A673 (cell line): Measurements from ENCODE around the gene TUBB3. TPM values are rescaled to one million over a fixed set of nuclear protein-coding genes. Genes with fewer than 3 reads are reported as not detected.

Experiments
- BruUV-seq: library from RNA; stranded (reverse); fragments of 400-500 nt; replicated peaks from 2 replicates; lab custom pipeline; 2021; lab: Mats Ljungman, UMichigan
- CTCF ChIA-PET: fragments of 300-600 bp; sonication (Branson Sonifier 250); formaldehyde crosslinking; loops from one replicate; lab custom pipeline; 2022; ENCODE audit warnings: antibody characterized with exemption; lab: Charles Lee
- POLR2A ChIA-PET: fragments of 300-600 bp; sonication (Branson Sonifier 250); formaldehyde crosslinking; loops from one replicate; lab custom pipeline; 2022; ENCODE audit warnings: antibody characterized with exemption; ENCODE audit not compliant: low non-redundant PET; lab: Charles Lee
- DNase-seq: peaks from one replicate; pipeline ENCODE4 v3.0.0-alpha.2; 2015; ENCODE audit warnings: low spot score
- H3K27ac ChIP-seq: fragments of 200-600 bp; sonication (generic); 2 replicates; pipeline ENCODE4 v1.5.1; 2016; ENCODE audit warnings: mixed run types, low read depth, mild to moderate bottlenecking, mixed read lengths, antibody characterized with exemption, low read length; ENCODE audit not compliant: poor library complexity, severe bottlenecking
- H3K27me3 ChIP-seq: fragments of 200-600 bp; sonication (generic); replicated peaks from 2 replicates; pipeline ENCODE4 v1.6.1; 2017; ENCODE audit warnings: mixed run types, low read depth, mild to moderate bottlenecking, mixed read lengths, antibody characterized with exemption, low read length; ENCODE audit not compliant: insufficient read depth, poor library complexity
- H3K36me3 ChIP-seq: fragments of 200-600 bp; sonication (generic); 2 replicates; pipeline ENCODE4 v1.6.1; 2016; ENCODE audit warnings: mixed run types, mild to moderate bottlenecking, mixed read lengths, antibody characterized with exemption, low read length; ENCODE audit not compliant: insufficient read depth, poor library complexity, severe bottlenecking
- H3K4me1 ChIP-seq: fragments of 200-600 bp; sonication (generic); 2 replicates; pipeline ENCODE4 v1.6.1; 2017; ENCODE audit warnings: mixed run types, mild to moderate bottlenecking, mixed read lengths, antibody characterized with exemption, low read length; ENCODE audit not compliant: insufficient read depth, poor library complexity, severe bottlenecking
- H3K4me3 ChIP-seq: fragments of 200-600 bp; sonication (generic); 2 replicates; pipeline ENCODE4 v1.5.1; 2016; ENCODE audit warnings: low read depth, mixed run types, mild to moderate bottlenecking, mixed read lengths, low read length; ENCODE audit not compliant: poor library complexity, severe bottlenecking
- H3K9me3 ChIP-seq: fragments of 200-600 bp; sonication (generic); 2 replicates; pipeline ENCODE4 v1.6.1; 2016; ENCODE audit warnings: mixed run types, low read depth, mild to moderate bottlenecking, mixed read lengths, antibody characterized with exemption, low read length; ENCODE audit not compliant: poor library complexity, severe bottlenecking
- EZH2 ChIP-seq: fragments of 200-600 bp; sonication (generic); IDR thresholded peaks from 2 replicates; pipeline ENCODE4 v1.6.1; 2017; ENCODE audit warnings: borderline replicate concordance, low read depth, mild to moderate bottlenecking, mixed read lengths, antibody characterized with exemption, low read length; ENCODE audit not compliant: poor library complexity, severe bottlenecking
- intact Hi-C: fragments of 100-400 bp; cut with micrococcal nuclease; formaldehyde crosslinking; loops from one replicate; pipeline ENCODE4 v1.10.0; 2022; ENCODE audit not compliant: unreplicated experiment
- total RNA-seq: library from RNA; stranded (reverse); gene quantifications from 2 replicates; pipeline ENCODE4 v1.2.3, GENCODE V29; 2021
- TF ChIP-seq, protein P1 (sequence below): fragments of 300-800, 200-600 bp; sonication (generic); conservative IDR thresholded peaks from 2 replicates; pipeline ENCODE4 v1.5.1; 2017; ENCODE audit warnings: low read depth, mild to moderate bottlenecking, antibody characterized with exemption, low read length, moderate library complexity, mixed read lengths

TUBB3 gene
- total RNA-seq, 1 experiment from 2014 or later: 297 TPM

DNA sequence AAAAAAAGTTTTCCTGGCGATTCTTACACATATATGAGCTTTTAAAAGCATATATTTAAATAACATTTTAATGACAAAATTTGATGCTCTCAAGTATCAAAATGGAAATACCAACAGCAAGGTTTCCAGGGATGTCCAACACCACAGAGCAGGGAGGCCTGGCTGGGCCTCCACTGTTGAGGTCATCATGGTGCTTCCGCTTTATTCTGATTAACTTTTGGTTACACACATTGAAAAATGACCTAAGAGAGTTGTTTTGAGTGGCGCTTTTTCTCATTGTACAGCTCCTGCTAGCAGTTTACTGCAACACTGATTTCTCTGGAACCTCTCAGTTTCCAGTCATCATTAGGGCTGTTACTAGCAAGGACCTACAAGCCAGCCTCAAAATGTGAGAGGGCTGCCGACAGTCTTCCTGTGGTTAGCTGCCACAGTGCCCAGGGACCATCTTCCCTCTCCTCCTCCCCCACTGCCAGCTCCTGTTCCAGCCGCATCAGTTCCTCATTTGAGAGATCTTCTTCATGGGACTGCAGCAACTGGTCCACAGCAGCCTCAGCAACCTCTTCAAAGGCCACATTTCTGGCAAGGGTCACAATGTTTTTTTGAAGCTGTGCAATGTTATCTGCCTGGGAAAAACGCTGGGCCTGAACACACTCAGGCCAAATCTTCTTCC is 46.7 kb downstream of the TUBB3 start:
- ChIA-PET CTCF (no interaction called here), POLR2A (no interaction called here)
- no peaks in the 10 kb centered on the region for H3K9me3 ChIP-seq
- H3K36me3 ChIP-seq: no peaks in the 10 kb centered on the region
- no peak for DNase-seq
- H3K4me3 ChIP-seq: no peak overlapping the region
- no peak overlapping the region for H3K27ac ChIP-seq
- intact Hi-C loops: no loop called here
- no TSS peak for BruUV-seq
- TF ChIP-seq, protein P1, sequence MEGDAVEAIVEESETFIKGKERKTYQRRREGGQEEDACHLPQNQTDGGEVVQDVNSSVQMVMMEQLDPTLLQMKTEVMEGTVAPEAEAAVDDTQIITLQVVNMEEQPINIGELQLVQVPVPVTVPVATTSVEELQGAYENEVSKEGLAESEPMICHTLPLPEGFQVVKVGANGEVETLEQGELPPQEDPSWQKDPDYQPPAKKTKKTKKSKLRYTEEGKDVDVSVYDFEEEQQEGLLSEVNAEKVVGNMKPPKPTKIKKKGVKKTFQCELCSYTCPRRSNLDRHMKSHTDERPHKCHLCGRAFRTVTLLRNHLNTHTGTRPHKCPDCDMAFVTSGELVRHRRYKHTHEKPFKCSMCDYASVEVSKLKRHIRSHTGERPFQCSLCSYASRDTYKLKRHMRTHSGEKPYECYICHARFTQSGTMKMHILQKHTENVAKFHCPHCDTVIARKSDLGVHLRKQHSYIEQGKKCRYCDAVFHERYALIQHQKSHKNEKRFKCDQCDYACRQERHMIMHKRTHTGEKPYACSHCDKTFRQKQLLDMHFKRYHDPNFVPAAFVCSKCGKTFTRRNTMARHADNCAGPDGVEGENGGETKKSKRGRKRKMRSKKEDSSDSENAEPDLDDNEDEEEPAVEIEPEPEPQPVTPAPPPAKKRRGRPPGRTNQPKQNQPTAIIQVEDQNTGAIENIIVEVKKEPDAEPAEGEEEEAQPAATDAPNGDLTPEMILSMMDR: no peak
- no peak for TF ChIP-seq EZH2
- no peaks in the 10 kb centered on the region for H3K27me3 ChIP-seq
- H3K4me1 ChIP-seq: peaks cover 18% of the 10 kb centered on the region

DNA sequence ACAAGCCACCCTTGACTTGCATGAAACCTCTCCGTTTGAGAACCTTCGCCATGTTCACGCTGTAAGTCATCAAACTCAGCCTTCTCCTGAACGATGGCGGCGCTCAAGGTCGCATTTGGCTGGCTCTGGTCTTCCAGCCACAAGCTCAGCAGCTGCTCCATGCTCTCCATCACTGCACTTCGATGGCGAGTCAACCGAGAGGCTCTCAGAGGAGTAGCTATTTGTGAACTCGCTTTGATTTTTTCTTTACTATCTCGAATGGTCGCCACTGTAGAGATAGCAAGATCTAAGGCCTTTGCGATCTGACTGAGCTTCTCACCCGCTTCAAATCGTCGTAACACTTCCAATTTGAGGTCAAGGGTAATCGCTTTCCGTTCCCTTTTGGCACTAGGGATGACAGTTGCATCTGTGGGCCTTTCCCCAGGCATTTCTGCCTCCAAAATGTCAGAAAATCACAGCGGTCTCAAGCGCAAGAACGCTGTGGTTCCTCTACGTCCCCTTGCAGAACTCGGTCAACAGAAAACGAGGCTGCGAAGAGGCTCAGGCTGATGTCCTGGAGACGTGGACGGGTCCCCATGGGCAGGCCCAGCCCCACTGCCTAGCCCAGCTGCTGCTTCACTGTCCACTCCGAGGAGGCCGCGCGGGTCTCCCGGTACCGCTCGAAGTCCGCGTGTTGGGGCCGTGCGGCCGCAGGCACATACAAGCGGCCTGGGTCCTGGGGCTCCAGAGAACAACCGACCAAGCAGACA is 48.5 kb downstream of the TUBB3 start:
- CTCF ChIA-PET: no interaction called here
- peaks cover 4% of the 10 kb centered on the region for H3K36me3 ChIP-seq
- TSS peak; percentile 68 for BruUV-seq

More for the DNA sequence above, 48.5 kb downstream of the TUBB3 start:
- no peaks in the 10 kb centered on the region for H3K27me3 ChIP-seq
- peak overlapping the region; percentile 96 for H3K27ac ChIP-seq
- TF ChIP-seq, protein P1: no peak
- no peak for TF ChIP-seq EZH2
- intact Hi-C loops: loop anchor here (2.0 kb wide), 1 partner anchor 47 kb away; no protein-coding TSS in a partner anchor
- DNase-seq: no peak
- POLR2A ChIA-PET: no interaction called here
- no peaks in the 10 kb centered on the region for H3K9me3 ChIP-seq
- peaks cover 18% of the 10 kb centered on the region for H3K4me1 ChIP-seq
- H3K4me3 ChIP-seq: peak overlapping the region; percentile 100
